ENCODE results near the gene PALD1. TPM values are rescaled to one million over a fixed set of nuclear protein-coding genes. Genes with fewer than 3 reads are reported as not detected.

The PALD1 gene
- total RNA-seq = 1 to 10 TPM; 1.4 to 5.2 (median 4.0) TPM

GRCh38 chr10:70478191-70479164, at the start of gene PALD1:
PALD1 (plus strand) TSS chr10:70478767; CDS start chr10:70525952, 47,185 bp downstream.
- Histone ChIP-seq H3K27me3 (peaks cover 24% of the 10 kb centered on the region), H3K9me3 (no peaks in the 10 kb centered on the region), H3K27ac (peak within 1 kb of the TSS; percentile 61 to 80 (median 70)), H3K36me3 (no peaks in the 10 kb centered on the region), H3K4me3 (peak within 1 kb of the TSS; percentile 42 to 66 (median 51)), H3K4me1 (peaks cover 17 to 54% (median 33%) of the 10 kb centered on the region in 4 donors)
- 2% methylated on average over 70 of the region's 110 CpGs; no CpG with 5 or more reads in 1 of the 2 donors for WGBS, 2 donors (ENCODE audit: low coverage in 1 of 2)
- TF ChIP-seq CTCF (IDR thresholded peaks at IDR 0.05) = peak in 4 of 5 experiments; percentile 10 to 34 (median 17)
- no peak for TF ChIP-seq POLR2AphosphoS5 (IDR thresholded peaks at IDR 0.05)
- peak; percentile 65 for DNase-seq
- in situ Hi-C loops (cut with MboI; ENCODE audit: low pct_ligation_motif_present in 1 of 4, low pct_unique_long_range_greater_than_20kb in 1 of 4, low sequenced_read_pairs in 3 of 4) = no loop called here
- intact Hi-C loops (cut with DNase I; ENCODE audit: low total_unique reads) = no loop called here

- in situ Hi-C loops (cut with MboI; ENCODE audit: low pct_ligation_motif_present in 1 of 4, low pct_unique_long_range_greater_than_20kb in 1 of 4, low sequenced_read_pairs in 3 of 4) = no loop called here
- H3K4me3 ChIP-seq = no peak overlapping the region
Observed at GRCh38 chr10:70430493-70431445, 47.8 kb upstream of the PALD1 start.

GRCh38 chr10:70432101-70432500, 46.5 kb upstream of the PALD1 start:
- Histone ChIP-seq H3K9me3 (no peaks in the 10 kb centered on the region), H3K27me3 (no peaks in the 10 kb centered on the region), H3K4me3 (no peak overlapping the region), H3K36me3 (peaks cover 0 to 6% (median 0%) of the 10 kb centered on the region in 4 donors), H3K27ac (peak overlapping the region; percentile 73 to 81 (median 79)), H3K4me1 (peaks cover 9 to 36% (median 17%) of the 10 kb centered on the region in 4 donors)
- 78% methylated on average over 4 of the region's 4 CpGs; no CpG with 5 or more reads in 1 of the 2 donors for WGBS, 2 donors (ENCODE audit: low coverage in 1 of 2)
- in situ Hi-C loops (cut with MboI; ENCODE audit: low pct_ligation_motif_present in 1 of 4, low pct_unique_long_range_greater_than_20kb in 1 of 4, low sequenced_read_pairs in 3 of 4) (no loop called here), intact Hi-C loops (cut with DNase I; ENCODE audit: low total_unique reads) (no loop called here)
- no peak for DNase-seq
- TF ChIP-seq POLR2AphosphoS5 (IDR thresholded peaks at IDR 0.05) = no peak
- no peak for TF ChIP-seq EP300 (IDR thresholded peaks at IDR 0.05; ENCODE audit: low read depth)
- TF ChIP-seq CTCF (IDR thresholded peaks at IDR 0.05) = no peak
- no peak for TF ChIP-seq POLR2A (IDR thresholded peaks at IDR 0.05)

More at GRCh38 chr10:70430493-70431445, 47.8 kb upstream of the PALD1 start:
- peak overlapping the region; percentile 73 to 81 (median 79) for H3K27ac ChIP-seq
- H3K27me3 ChIP-seq = no peaks in the 10 kb centered on the region
- 28 to 60% methylated on average over 1 to 6 of the region's 6 CpGs for WGBS, 2 donors (ENCODE audit: low coverage in 1 of 2)
- TF ChIP-seq POLR2AphosphoS5 (IDR thresholded peaks at IDR 0.05) (peak; percentile 46 to 82 (median 81)), CTCF (IDR thresholded peaks at IDR 0.05) (peak in 1 of 5 experiments; percentile 18), POLR2A (IDR thresholded peaks at IDR 0.05) (peak; percentile 21), EP300 (IDR thresholded peaks at IDR 0.05; ENCODE audit: low read depth) (peak; percentile 59)
- peaks cover 9 to 49% (median 28%) of the 10 kb centered on the region in 4 donors for H3K4me1 ChIP-seq
- no peaks in the 10 kb centered on the region for H3K9me3 ChIP-seq
- peak; percentile 55 for DNase-seq
- intact Hi-C loops (cut with DNase I; ENCODE audit: low total_unique reads) = no loop called here
- peaks cover 0 to 6% (median 0%) of the 10 kb centered on the region in 4 donors for H3K36me3 ChIP-seq
